ENCODE measurements around the gene KRTAP27-1. TPM values are rescaled to one million over a fixed set of nuclear protein-coding genes. Genes with fewer than 3 reads are reported as not detected.

KRTAP27-1 gene, protein sequence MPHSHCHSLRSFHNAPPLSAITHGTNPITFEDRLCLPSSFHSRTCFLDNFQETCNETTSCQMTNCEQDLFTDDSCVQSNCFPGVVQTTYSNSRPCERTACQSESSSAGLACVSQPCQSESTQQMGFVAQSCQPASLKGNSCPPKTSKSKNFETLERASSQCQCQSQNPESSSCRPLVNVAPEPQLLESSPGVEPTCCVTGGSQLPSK
- not detected in 5 replicates for total RNA-seq (2022; extraction: Qiagen RNA extraction; ENCODE audit: low read depth)

DNA sequence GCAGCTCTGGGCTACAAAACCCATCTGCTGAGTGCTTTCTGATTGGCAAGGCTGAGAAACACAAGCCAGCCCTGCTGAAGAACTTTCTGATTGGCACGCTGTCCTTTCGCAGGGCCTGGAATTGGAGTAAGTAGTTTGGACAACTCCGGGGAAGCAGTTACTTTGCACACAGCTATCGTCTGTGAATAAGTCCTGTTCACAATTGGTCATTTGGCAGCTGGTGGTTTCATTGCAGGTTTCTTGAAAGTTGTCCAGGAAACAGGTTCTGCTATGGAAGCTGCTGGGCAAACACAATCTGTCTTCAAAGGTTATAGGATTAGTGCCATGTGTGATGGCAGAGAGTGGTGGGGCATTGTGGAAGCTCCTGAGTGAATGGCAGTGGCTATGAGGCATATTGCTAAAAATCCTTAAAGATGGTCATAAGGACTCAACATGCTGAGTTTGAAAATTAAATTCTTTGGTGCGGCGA lies at the start of gene KRTAP27-1:
TSS of gene KRTAP27-1 (minus strand) at position 419 of the 469 bp plus-strand sequence. CDS start at position 393, 26 bp downstream.

DNA sequence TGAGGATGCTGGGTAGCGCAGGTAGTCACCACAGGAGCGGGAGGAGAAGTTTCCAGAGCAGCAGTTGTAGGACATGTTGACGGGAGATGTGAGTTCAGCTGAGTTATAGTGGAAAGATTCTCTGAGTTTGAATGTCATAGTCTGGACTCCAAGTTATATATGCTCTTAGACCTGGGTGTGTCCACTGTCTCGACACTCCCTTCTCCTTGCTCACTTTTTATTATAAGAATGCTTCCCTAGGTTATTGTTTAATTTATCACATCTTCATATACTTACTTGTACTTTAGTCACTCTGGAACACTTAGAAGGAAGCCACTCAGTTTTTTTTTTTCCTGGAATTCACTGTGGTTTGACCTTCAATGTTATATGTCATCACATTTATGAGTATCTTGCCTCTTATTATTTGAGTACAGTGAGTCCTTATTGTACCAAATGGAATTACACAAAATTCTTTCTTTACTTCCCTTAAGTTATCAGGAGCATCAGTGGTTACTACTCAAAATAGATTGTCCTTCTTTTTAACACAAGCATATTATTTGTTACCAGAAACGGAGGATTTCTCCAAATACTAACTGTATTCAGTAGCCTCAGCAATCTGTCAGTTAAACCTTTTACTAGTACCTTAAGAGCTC lies 34.8 kb upstream of the KRTAP27-1 start, which contains the start of gene KRTAP13-2:
TSS of gene KRTAP13-2 (minus strand) at position 133 of the 632 bp plus-strand sequence. CDS start at position 75, 58 bp downstream.

DNA sequence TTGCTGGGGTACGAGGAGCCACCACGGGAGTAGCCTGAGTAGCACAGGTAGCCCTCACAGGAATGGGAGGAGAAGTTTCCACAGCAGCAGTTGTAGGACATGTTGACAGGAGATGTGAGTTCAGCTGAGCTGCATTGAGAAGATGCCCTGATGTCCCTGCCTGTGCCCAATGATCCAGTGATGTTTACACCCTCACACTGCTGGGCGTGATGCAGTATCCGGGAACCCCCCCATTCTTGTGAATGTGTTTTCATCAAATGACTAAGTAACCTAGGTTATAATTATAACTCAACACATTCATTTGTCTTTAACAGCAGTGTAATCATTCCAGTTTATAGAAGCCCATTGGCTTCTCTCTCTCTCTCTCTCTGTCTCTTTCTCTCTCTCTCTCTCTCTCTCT lies 11.0 kb upstream of the KRTAP27-1 start, which contains the start of gene KRTAP23-1:
TSS of gene KRTAP23-1 (minus strand) at position 101 of the 400 bp plus-strand sequence. CDS start at position 101, 0 bp downstream.

DNA sequence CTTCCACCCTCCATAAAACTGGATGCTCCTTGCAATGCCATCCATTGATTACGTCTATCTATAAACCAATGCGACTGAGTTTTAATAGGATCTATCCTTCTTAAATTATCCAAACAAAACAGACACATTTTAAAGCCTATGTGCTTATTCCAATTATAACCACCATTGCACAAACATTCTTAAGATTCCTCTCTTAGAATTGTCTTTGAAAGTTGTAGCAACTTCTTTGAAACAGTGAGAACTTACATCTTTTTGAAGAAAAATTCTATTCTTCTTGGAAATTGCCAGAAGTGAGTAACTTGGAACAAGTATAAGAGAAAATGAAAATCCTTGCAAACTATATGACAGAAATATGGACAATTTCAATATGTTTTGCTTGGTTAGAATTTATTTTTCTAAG lies 17.3 kb downstream of the KRTAP27-1 start, which contains the start of gene KRTAP26-1:
TSS of gene KRTAP26-1 (minus strand) at position 101 of the 400 bp plus-strand sequence. CDS start 280 bp downstream, outside the sequence.

DNA sequence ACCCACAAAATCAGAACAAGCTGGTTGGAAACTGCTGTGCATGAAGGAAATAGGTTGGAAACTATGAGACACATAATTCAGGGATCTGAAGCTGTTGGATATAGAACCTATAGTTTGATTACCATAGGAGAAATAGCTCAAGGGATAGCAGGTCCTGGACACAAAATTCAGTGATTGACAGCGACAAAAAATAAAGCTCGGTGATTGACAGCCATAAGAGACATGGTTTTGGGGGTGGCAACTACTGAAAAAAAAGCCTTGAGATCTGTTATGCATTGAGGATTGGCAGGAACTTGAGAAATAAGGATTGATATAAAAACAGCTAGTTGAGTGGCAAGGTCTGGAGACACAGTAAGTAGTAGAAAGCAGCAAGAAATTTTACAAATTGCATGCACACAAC lies 48.3 kb downstream of the KRTAP27-1 start, which contains the start of gene KRTAP25-1:
TSS of gene KRTAP25-1 (minus strand) at position 300 of the 400 bp plus-strand sequence. CDS start at position 276, 24 bp downstream.

Other genes with a start within 250 kb of the KRTAP27-1 start
- gene CLDN17, start 170.9 kb downstream of the KRTAP27-1 start, total RNA-seq (2022; extraction: Qiagen RNA extraction; ENCODE audit: low read depth) = not detected in 5 replicates
- not detected in 5 replicates for gene CLDN8, start 121.6 kb downstream of the KRTAP27-1 start, total RNA-seq (2022; extraction: Qiagen RNA extraction; ENCODE audit: low read depth)
- gene KRTAP24-1, start 54.7 kb downstream of the KRTAP27-1 start, total RNA-seq (2022; extraction: Qiagen RNA extraction; ENCODE audit: low read depth) = not detected in 5 replicates
- not detected in 5 replicates for gene KRTAP25-1, start 48.2 kb downstream of the KRTAP27-1 start, total RNA-seq (2022; extraction: Qiagen RNA extraction; ENCODE audit: low read depth)
- not detected in 5 replicates for gene KRTAP26-1, start 17.4 kb downstream of the KRTAP27-1 start, total RNA-seq (2022; extraction: Qiagen RNA extraction; ENCODE audit: low read depth)
- gene KRTAP23-1, start 10.9 kb upstream of the KRTAP27-1 start, total RNA-seq (2022; extraction: Qiagen RNA extraction; ENCODE audit: low read depth) = not detected in 5 replicates
- gene KRTAP13-2, start 34.6 kb upstream of the KRTAP27-1 start, total RNA-seq (2022; extraction: Qiagen RNA extraction; ENCODE audit: low read depth) = not detected in 5 replicates
- gene KRTAP13-1, start 58.3 kb upstream of the KRTAP27-1 start, total RNA-seq (2022; extraction: Qiagen RNA extraction; ENCODE audit: low read depth) = not detected in 5 replicates
- not detected in 5 replicates for gene KRTAP13-3, start 88.2 kb upstream of the KRTAP27-1 start, total RNA-seq (2022; extraction: Qiagen RNA extraction; ENCODE audit: low read depth)
- not detected in 5 replicates for gene KRTAP13-4, start 92.5 kb upstream of the KRTAP27-1 start, total RNA-seq (2022; extraction: Qiagen RNA extraction; ENCODE audit: low read depth)
- gene KRTAP15-1, start 102.6 kb upstream of the KRTAP27-1 start, total RNA-seq (2022; extraction: Qiagen RNA extraction; ENCODE audit: low read depth) = not detected in 5 replicates
- gene KRTAP19-1, start 142.7 kb upstream of the KRTAP27-1 start, total RNA-seq (2022; extraction: Qiagen RNA extraction; ENCODE audit: low read depth) = not detected in 5 replicates
- gene KRTAP19-2, start 149.7 kb upstream of the KRTAP27-1 start, total RNA-seq (2022; extraction: Qiagen RNA extraction; ENCODE audit: low read depth) = not detected in 5 replicates
- gene KRTAP19-3, start 154.3 kb upstream of the KRTAP27-1 start, total RNA-seq (2022; extraction: Qiagen RNA extraction; ENCODE audit: low read depth) = not detected in 5 replicates
- not detected in 5 replicates for gene KRTAP19-4, start 159.5 kb upstream of the KRTAP27-1 start, total RNA-seq (2022; extraction: Qiagen RNA extraction; ENCODE audit: low read depth)
- not detected in 5 replicates for gene KRTAP19-5, start 164.4 kb upstream of the KRTAP27-1 start, total RNA-seq (2022; extraction: Qiagen RNA extraction; ENCODE audit: low read depth)
- not detected in 5 replicates for gene KRTAP19-6, start 204.2 kb upstream of the KRTAP27-1 start, total RNA-seq (2022; extraction: Qiagen RNA extraction; ENCODE audit: low read depth)
- not detected in 5 replicates for gene KRTAP19-7, start 223.6 kb upstream of the KRTAP27-1 start, total RNA-seq (2022; extraction: Qiagen RNA extraction; ENCODE audit: low read depth)